ENCODE data around the gene GOLGA8B. TPM values are rescaled to one million over a fixed set of nuclear protein-coding genes. Genes with fewer than 3 reads are reported as not detected.
"Not testable (repeated sequence)": the region's sequence is repeated elsewhere in the genome, so short reads cannot be mapped to it uniquely, and the experiment has no call there.

Gene GOLGA8B
- 126 TPM for polyA plus RNA-seq
- long read RNA-seq, donor 1, partial matches to known transcripts = 0 of 1 reads
- long read RNA-seq, donor 1, other reads (novel, unspliced or antisense) = 0 of 1 reads
- long read RNA-seq, donor 2, partial matches to known transcripts = 0 of 1 reads
- long read RNA-seq, donor 2, other reads (novel, unspliced or antisense) = 0 of 1 reads
- long read RNA-seq, donor 3 = 0 reads
- long read RNA-seq, donor 4 = 0 reads
- long read RNA-seq, donor 5 = 0 reads
- long read RNA-seq, donor 6, partial matches to known transcripts = 5 of 7 reads
- long read RNA-seq, donor 6, other reads (novel, unspliced or antisense) = 0 of 7 reads
- long read RNA-seq, donor 7, partial matches to known transcripts = 18 of 18 reads
- long read RNA-seq, donor 7, other reads (novel, unspliced or antisense) = 0 of 18 reads
- long read RNA-seq, donor 8, partial matches to known transcripts = 0 of 2 reads
- long read RNA-seq, donor 8, other reads (novel, unspliced or antisense) = 0 of 2 reads
- long read RNA-seq, donor 9 = 0 reads
- long read RNA-seq, donor 10, transcript GOLGA8B-208 (3 exons, 533 nt) = major isoform, 5 of 12 reads
- long read RNA-seq, donor 10, partial matches to known transcripts = 7 of 12 reads
- long read RNA-seq, donor 10, other reads (novel, unspliced or antisense) = 0 of 12 reads
- long read RNA-seq, donor 11, partial matches to known transcripts = 0 of 2 reads
- long read RNA-seq, donor 11, other reads (novel, unspliced or antisense) = 0 of 2 reads

- DNase-seq = peak; percentile 61 to 87
- Histone ChIP-seq H3K27ac (ENCODE audit: low read length) (no peak within 1 kb of the TSS), H3K4me3 (ENCODE audit: low read length) (peak within 1 kb of the TSS; percentile 55), H3K4me1 (ENCODE audit: control insufficient read depth, insufficient read depth, low read length) (peaks cover 4% of the 10 kb centered on the region), H3K27me3 (ENCODE audit: control insufficient read depth, insufficient read depth, low read length) (peaks cover 29% of the 10 kb centered on the region), H3K9me3 (ENCODE audit: control insufficient read depth, low read depth, low read length) (peaks cover 2% of the 10 kb centered on the region), H3K36me3 (ENCODE audit: control insufficient read depth, insufficient read depth, low read length) (no peaks in the 10 kb centered on the region)
- WGBS (ENCODE audit: insufficient coverage, low lambda C conversion rate) = no CpG with 5 or more reads among the region's 101 CpGs
These were observed at the start of gene GOLGA8B for GRCh38 chr15:34583399-34584329. Gene GOLGA8B, minus strand, starts transcription at chr15:34583651. Its CDS starts 47,739 bp downstream, at chr15:34535912.

DNA sequence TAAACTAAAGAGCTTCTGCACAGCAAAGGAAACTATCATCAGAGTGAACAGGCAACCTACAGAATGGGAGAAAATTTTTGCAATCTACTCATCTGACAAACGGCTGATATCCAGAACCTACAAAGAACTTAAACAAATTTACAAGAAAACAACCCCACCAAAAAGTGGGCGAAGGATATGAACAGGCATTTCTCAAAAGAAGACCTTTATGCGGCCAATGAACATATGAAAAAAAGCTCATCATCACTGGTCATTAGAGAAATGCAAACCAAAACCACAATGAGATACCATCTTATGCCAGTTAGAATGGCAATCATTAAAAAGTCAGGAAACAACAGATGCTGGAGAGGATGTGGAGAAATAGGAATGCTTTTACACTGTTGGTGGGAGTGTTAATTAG lies 49.7 kb upstream of the GOLGA8B start:
- H3K4me3 ChIP-seq (ENCODE audit: low read length); H3K36me3 ChIP-seq (ENCODE audit: control insufficient read depth, insufficient read depth, low read length); H3K9me3 ChIP-seq (ENCODE audit: control insufficient read depth, low read depth, low read length); DNase-seq; H3K4me1 ChIP-seq (ENCODE audit: control insufficient read depth, insufficient read depth, low read length); H3K27me3 ChIP-seq (ENCODE audit: control insufficient read depth, insufficient read depth, low read length); H3K27ac ChIP-seq (ENCODE audit: low read length): not testable (repeated sequence)
- WGBS (ENCODE audit: insufficient coverage, low lambda C conversion rate) = no CpG with 5 or more reads among the region's 3 CpGs

GRCh38 chr15:34628577-34629152 lies 45.2 kb upstream of the GOLGA8B start:
- WGBS (ENCODE audit: insufficient coverage, low lambda C conversion rate) = 83% methylated on average over 1 of the region's 2 CpGs
- H3K4me3 ChIP-seq (ENCODE audit: low read length) = no peak overlapping the region
- H3K27ac ChIP-seq (ENCODE audit: low read length) = no peak overlapping the region
- no peaks in the 10 kb centered on the region for H3K27me3 ChIP-seq (ENCODE audit: control insufficient read depth, insufficient read depth, low read length)
- H3K9me3 ChIP-seq (ENCODE audit: control insufficient read depth, low read depth, low read length) = no peaks in the 10 kb centered on the region
- no peaks in the 10 kb centered on the region for H3K36me3 ChIP-seq (ENCODE audit: control insufficient read depth, insufficient read depth, low read length)
- no peaks in the 10 kb centered on the region for H3K4me1 ChIP-seq (ENCODE audit: control insufficient read depth, insufficient read depth, low read length)
- no peak for DNase-seq

DNA sequence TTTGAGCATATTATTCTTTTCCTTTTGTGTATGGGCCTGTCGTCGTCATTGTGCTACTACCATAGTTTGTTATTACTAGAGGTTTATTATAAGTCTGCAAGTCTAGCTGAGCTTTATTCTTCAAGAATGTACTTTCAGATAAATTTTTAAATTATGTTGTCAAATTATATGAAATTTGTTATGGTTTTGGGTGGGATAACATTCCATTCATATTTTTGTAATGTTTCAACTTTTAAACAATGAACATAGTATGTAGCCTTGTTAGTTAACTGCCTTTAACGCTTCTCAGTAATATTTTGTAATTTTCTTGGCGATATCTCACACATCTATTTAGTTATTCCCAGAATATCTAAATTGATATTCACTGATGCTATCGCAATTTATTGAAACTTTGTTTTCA lies 41.6 kb upstream of the GOLGA8B start:
- Histone ChIP-seq H3K9me3 (ENCODE audit: control insufficient read depth, low read depth, low read length) (no peaks in the 10 kb centered on the region), H3K4me1 (ENCODE audit: control insufficient read depth, insufficient read depth, low read length) (no peaks in the 10 kb centered on the region), H3K4me3 (ENCODE audit: low read length) (no peak overlapping the region), H3K36me3 (ENCODE audit: control insufficient read depth, insufficient read depth, low read length) (no peaks in the 10 kb centered on the region), H3K27ac (ENCODE audit: low read length) (no peak overlapping the region), H3K27me3 (ENCODE audit: control insufficient read depth, insufficient read depth, low read length) (no peaks in the 10 kb centered on the region)
- WGBS (ENCODE audit: insufficient coverage, low lambda C conversion rate) = 94% methylated on average over 2 of the region's 5 CpGs
- no peak for DNase-seq

DNA sequence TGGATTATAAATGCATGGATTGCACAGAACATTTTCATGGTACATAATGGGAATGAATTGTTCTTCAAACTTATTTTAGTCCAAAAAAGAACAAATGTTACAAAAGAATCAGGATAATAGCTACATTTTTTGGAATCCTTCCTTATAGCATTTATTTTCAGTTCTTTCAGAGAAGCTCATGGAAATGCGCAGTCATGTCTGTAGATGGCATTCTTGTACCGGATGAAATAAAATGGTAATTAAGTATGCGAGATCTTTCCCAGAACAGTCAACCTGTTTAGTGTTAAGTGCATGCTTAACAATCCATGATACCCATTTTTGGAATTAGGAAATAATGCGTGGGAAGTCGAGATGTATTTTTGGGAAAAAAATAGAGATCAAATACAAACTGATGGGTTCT lies 38.2 kb upstream of the GOLGA8B start:
- H3K27me3 ChIP-seq (ENCODE audit: control insufficient read depth, insufficient read depth, low read length) = no peaks in the 10 kb centered on the region
- no peaks in the 10 kb centered on the region for H3K36me3 ChIP-seq (ENCODE audit: control insufficient read depth, insufficient read depth, low read length)
- H3K9me3 ChIP-seq (ENCODE audit: control insufficient read depth, low read depth, low read length) = no peaks in the 10 kb centered on the region
- no peaks in the 10 kb centered on the region for H3K4me1 ChIP-seq (ENCODE audit: control insufficient read depth, insufficient read depth, low read length)
- no peak overlapping the region for H3K4me3 ChIP-seq (ENCODE audit: low read length)
- no peak overlapping the region for H3K27ac ChIP-seq (ENCODE audit: low read length)
- 100% methylated on average over 1 of the region's 5 CpGs for WGBS (ENCODE audit: insufficient coverage, low lambda C conversion rate)
- no peak for DNase-seq

DNA sequence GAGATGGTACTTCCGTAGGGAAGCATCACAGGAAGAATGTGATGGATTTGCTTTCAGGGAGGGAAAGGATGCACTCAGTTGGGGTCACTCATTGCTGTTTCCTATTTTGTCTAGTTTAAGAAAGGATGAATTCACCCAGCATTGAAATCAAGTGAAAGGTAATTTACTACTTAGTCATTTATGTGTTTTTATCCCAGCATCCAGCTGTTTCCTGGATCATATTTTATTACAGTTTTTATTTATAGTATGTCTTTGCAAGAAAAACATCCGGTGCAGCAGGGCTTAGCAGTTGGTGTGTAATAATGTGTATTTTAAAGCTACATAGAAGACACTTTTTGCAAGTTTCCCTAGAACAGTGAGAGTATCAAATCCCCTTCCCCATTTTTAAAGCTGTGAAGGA lies 37.4 kb upstream of the GOLGA8B start:
- no peak for DNase-seq
- no peak overlapping the region for H3K4me3 ChIP-seq (ENCODE audit: low read length)
- H3K27me3 ChIP-seq (ENCODE audit: control insufficient read depth, insufficient read depth, low read length) = no peaks in the 10 kb centered on the region
- H3K9me3 ChIP-seq (ENCODE audit: control insufficient read depth, low read depth, low read length) = no peaks in the 10 kb centered on the region
- WGBS (ENCODE audit: insufficient coverage, low lambda C conversion rate) = no CpG with 5 or more reads among the region's 2 CpGs
- H3K36me3 ChIP-seq (ENCODE audit: control insufficient read depth, insufficient read depth, low read length) = no peaks in the 10 kb centered on the region
- H3K27ac ChIP-seq (ENCODE audit: low read length) = no peak overlapping the region
- no peaks in the 10 kb centered on the region for H3K4me1 ChIP-seq (ENCODE audit: control insufficient read depth, insufficient read depth, low read length)

DNA sequence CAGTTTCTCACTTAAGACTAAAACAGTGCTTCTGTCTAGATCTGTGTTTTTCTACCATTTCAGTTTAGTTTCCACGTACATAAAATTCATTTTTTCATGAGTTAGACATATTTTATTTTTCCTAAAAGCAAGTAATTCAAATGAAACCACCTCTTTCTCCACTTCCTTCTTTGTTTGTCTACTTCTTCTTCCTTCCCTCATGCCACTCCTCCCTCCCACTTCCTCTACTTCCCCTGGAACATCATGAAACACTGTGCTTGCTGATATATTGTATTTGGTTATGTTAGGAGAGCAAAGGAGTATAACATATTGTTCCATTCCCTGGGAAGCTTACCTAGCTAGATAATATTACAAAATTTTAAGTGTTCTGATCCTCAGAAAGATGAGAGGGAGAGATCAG lies 36.7 kb upstream of the GOLGA8B start:
- WGBS (ENCODE audit: insufficient coverage, low lambda C conversion rate) = 45% methylated on average over 1 of the region's 1 CpG
- Histone ChIP-seq H3K4me1 (ENCODE audit: control insufficient read depth, insufficient read depth, low read length) (no peaks in the 10 kb centered on the region), H3K36me3 (ENCODE audit: control insufficient read depth, insufficient read depth, low read length) (no peaks in the 10 kb centered on the region), H3K27me3 (ENCODE audit: control insufficient read depth, insufficient read depth, low read length) (no peaks in the 10 kb centered on the region), H3K9me3 (ENCODE audit: control insufficient read depth, low read depth, low read length) (no peaks in the 10 kb centered on the region), H3K27ac (ENCODE audit: low read length) (no peak overlapping the region), H3K4me3 (ENCODE audit: low read length) (no peak overlapping the region)
- DNase-seq = no peak

DNA sequence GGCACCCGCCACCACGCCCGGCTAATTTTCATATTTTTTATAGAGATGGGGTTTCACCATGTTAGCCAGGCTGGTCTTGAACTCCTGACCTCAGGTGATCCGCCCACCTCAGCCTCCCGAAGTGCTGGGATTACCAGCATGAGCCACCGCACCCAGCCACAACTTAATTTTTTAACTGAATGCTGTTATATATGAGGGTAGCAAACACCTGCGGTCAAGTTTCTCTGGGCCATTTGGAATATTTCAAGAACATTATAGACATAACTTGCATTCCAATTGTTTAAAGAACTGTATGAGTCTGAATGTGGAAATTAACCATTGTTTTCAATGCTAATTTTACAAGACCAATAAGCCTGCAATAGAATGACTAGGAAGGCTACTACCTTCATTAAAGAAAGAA lies 35.7 kb upstream of the GOLGA8B start:
- 80% methylated on average over 1 of the region's 7 CpGs for WGBS (ENCODE audit: insufficient coverage, low lambda C conversion rate)

GRCh38 chr15:34618073-34618472 lies 34.6 kb upstream of the GOLGA8B start:
- no peak overlapping the region for H3K4me3 ChIP-seq (ENCODE audit: low read length)
- H3K36me3 ChIP-seq (ENCODE audit: control insufficient read depth, insufficient read depth, low read length) = no peaks in the 10 kb centered on the region
- H3K27ac ChIP-seq (ENCODE audit: low read length) = no peak overlapping the region
- no peaks in the 10 kb centered on the region for H3K27me3 ChIP-seq (ENCODE audit: control insufficient read depth, insufficient read depth, low read length)
- H3K4me1 ChIP-seq (ENCODE audit: control insufficient read depth, insufficient read depth, low read length) = no peaks in the 10 kb centered on the region
- DNase-seq = no peak
- WGBS (ENCODE audit: insufficient coverage, low lambda C conversion rate) = no CpG with 5 or more reads among the region's 2 CpGs
- no peaks in the 10 kb centered on the region for H3K9me3 ChIP-seq (ENCODE audit: control insufficient read depth, low read depth, low read length)

More for the DNA sequence above, 35.7 kb upstream of the GOLGA8B start:
- H3K9me3 ChIP-seq (ENCODE audit: control insufficient read depth, low read depth, low read length) = no peaks in the 10 kb centered on the region
- no peaks in the 10 kb centered on the region for H3K4me1 ChIP-seq (ENCODE audit: control insufficient read depth, insufficient read depth, low read length)
- no peak overlapping the region for H3K27ac ChIP-seq (ENCODE audit: low read length)
- no peak for DNase-seq
- no peak overlapping the region for H3K4me3 ChIP-seq (ENCODE audit: low read length)
- H3K27me3 ChIP-seq (ENCODE audit: control insufficient read depth, insufficient read depth, low read length) = no peaks in the 10 kb centered on the region
- no peaks in the 10 kb centered on the region for H3K36me3 ChIP-seq (ENCODE audit: control insufficient read depth, insufficient read depth, low read length)

DNA sequence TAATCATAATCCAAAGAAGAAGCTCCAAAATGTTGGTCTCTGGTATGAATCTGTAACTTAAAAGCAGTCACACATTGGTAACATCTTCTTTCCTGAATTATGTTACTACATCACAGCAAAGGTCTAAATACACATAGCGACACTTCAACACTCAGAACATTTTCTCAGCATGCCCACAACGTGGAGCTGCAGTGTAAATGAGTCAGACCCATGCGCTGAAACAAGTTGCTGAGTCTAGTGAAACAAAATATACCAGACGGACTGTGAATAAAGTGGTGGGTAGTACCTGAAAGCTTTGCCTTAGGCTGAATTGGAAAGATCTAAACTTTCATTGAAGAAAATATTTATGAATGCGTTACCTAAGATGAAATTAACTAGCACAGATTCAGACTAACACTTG lies 33.2 kb upstream of the GOLGA8B start:
- H3K4me3 ChIP-seq (ENCODE audit: low read length) = no peak overlapping the region
- H3K27me3 ChIP-seq (ENCODE audit: control insufficient read depth, insufficient read depth, low read length) = no peaks in the 10 kb centered on the region
- no peaks in the 10 kb centered on the region for H3K4me1 ChIP-seq (ENCODE audit: control insufficient read depth, insufficient read depth, low read length)
- no peaks in the 10 kb centered on the region for H3K36me3 ChIP-seq (ENCODE audit: control insufficient read depth, insufficient read depth, low read length)
- H3K9me3 ChIP-seq (ENCODE audit: control insufficient read depth, low read depth, low read length) = no peaks in the 10 kb centered on the region
- H3K27ac ChIP-seq (ENCODE audit: low read length) = no peak overlapping the region
- peak in 1 of 2 donors; percentile 3 for DNase-seq
- 20% methylated on average over 1 of the region's 5 CpGs for WGBS (ENCODE audit: insufficient coverage, low lambda C conversion rate)
